AG04449 (cell line): ENCODE data around the gene MEIS2.

Experiments
- CTCF ChIA-PET: fragments of 350-600 bp; formaldehyde crosslinking; extraction: SDS; loops from one replicate; lab custom pipeline; 2021; ENCODE audit warnings: antibody characterized with exemption; lab: Yijun Ruan, JAX
- POLR2A ChIA-PET: fragments of 400-600, 350-600 bp; formaldehyde crosslinking; extraction: SDS; loops from one replicate; lab custom pipeline; 2020; ENCODE audit warnings: antibody characterized with exemption, inconsistent platforms; lab: Yijun Ruan, JAX
- DNase-seq: peaks from one replicate; pipeline ENCODE4 v3.0.0-alpha.2; 2010; ENCODE audit warnings: low read depth, low spot score
- H3K4me3 ChIP-seq: 2 replicates; pipeline ENCODE4 v1.5.1; 2011; ENCODE audit warnings: low read depth, mild to moderate bottlenecking, control low read depth, low read length
- CTCF ChIP-seq: IDR thresholded peaks from one replicate; pipeline ENCODE4 v1.5.1; 2011; ENCODE audit warnings: mild to moderate bottlenecking, moderate library complexity, low read length, control low read depth, inconsistent platforms; ENCODE audit not compliant: insufficient read depth; ENCODE audit errors: missing control alignments

MEIS2 gene

GRCh38 chr15:37111427-37111717 is 11.0 kb upstream of the MEIS2 start:
- TF ChIP-seq CTCF, result no peak
- CTCF ChIA-PET, result interaction anchor here (0.7 to 1.5 kb wide), 5 partner anchors 8 to 24 kb away, joined by 3 to 11 read pairs (median 3); no protein-coding TSS in a partner anchor
- DNase-seq, result no peak
- POLR2A ChIA-PET, result interaction anchor here (0.6 to 0.9 kb wide), 2 partner anchors 9 to 292 kb away, joined by 3 to 4 read pairs; no protein-coding TSS in a partner anchor
- H3K4me3 ChIP-seq, result no peak overlapping the region

GRCh38 chr15:37109872-37110572 is 9.7 kb upstream of the MEIS2 start:
- POLR2A ChIA-PET, result interaction anchor here (0.8 to 1.6 kb wide), 2 partner anchors 9 kb away, joined by 3 to 4 read pairs; no protein-coding TSS in a partner anchor
- peak overlapping the region; percentile 57 for H3K4me3 ChIP-seq
- CTCF ChIA-PET, result interaction anchor here (0.8 to 1.5 kb wide), 5 partner anchors 14 to 226 kb away, joined by 3 to 11 read pairs (median 3); no protein-coding TSS in a partner anchor
- DNase-seq, result no peak
- TF ChIP-seq CTCF, result no peak

- CTCF ChIA-PET, result interaction anchor here (0.8 to 1.4 kb wide), 2 partner anchors 24 to 25 kb away, joined by 3 read pairs; no protein-coding TSS in a partner anchor
- POLR2A ChIA-PET, result interaction anchor here (1.6 kb wide), 1 partner anchor 8 kb away, joined by 4 read pairs; no protein-coding TSS in a partner anchor
- no peak for TF ChIP-seq CTCF
- H3K4me3 ChIP-seq, result no peak overlapping the region
- DNase-seq, result no peak
Observed at GRCh38 chr15:37109168-37109871, 9.0 kb upstream of the MEIS2 start.

- ChIA-PET CTCF (interaction anchor here (0.8 to 1.4 kb wide), 2 partner anchors 25 kb away, joined by 3 read pairs; no protein-coding TSS in a partner anchor), POLR2A (interaction anchor here (0.6 to 1.6 kb wide), 2 partner anchors 7 to 686 kb away, joined by 4 read pairs; no protein-coding TSS in a partner anchor)
- no peak for TF ChIP-seq CTCF
- no peak overlapping the region for H3K4me3 ChIP-seq
- no peak for DNase-seq
Observed at GRCh38 chr15:37108381-37109167, 8.2 kb upstream of the MEIS2 start.

- H3K4me3 ChIP-seq, result no peak overlapping the region
- ChIA-PET POLR2A (interaction anchor here (0.6 kb wide), 1 partner anchor 687 kb away, joined by 4 read pairs; no protein-coding TSS in a partner anchor), CTCF (no interaction called here)
- no peak for TF ChIP-seq CTCF
- DNase-seq, result no peak
Observed at GRCh38 chr15:37107744-37108380, 7.5 kb upstream of the MEIS2 start.
